Measurements from ENCODE around the gene PLCG1. TPM values are rescaled to one million over a fixed set of nuclear protein-coding genes. Genes with fewer than 3 reads are reported as not detected.

The PLCG1 gene
- total and polyA plus RNA-seq, 2 donors from 2014 or later: 12.5 to 117 TPM

GRCh38 chr20:41098703-41099250 is 38.6 kb upstream of the PLCG1 start:
- TF ChIP-seq CTCF (IDR thresholded peaks at IDR 0.05; ENCODE audit: borderline replicate concordance, extremely low read depth, insufficient read depth): no peak
- intact Hi-C loops (cut with DNase I): loop anchor here (10.0 kb wide), 1 partner anchor 114 kb away; no protein-coding TSS in a partner anchor
- Histone ChIP-seq H3K36me3 (ENCODE audit: control insufficient read depth in 2 of 3, insufficient read depth in 3 of 3, low read length in 3 of 3) (peaks cover 6 to 65% (median 37%) of the 10 kb centered on the region in 3 donors), H3K27me3 (ENCODE audit: control insufficient read depth, insufficient read depth, low read length) (no peaks in the 10 kb centered on the region), H3K4me3 (ENCODE audit: low read length in 3 of 3) (no peak overlapping the region), H3K4me1 (ENCODE audit: control insufficient read depth in 2 of 3, insufficient read depth in 2 of 3, low read depth in 1 of 3, low read length in 3 of 3) (no peaks in the 10 kb centered on the region), H3K27ac (ENCODE audit: low read depth in 2 of 2, low read length in 2 of 2) (no peak overlapping the region), H3K9me3 (ENCODE audit: control insufficient read depth in 2 of 3, insufficient read depth in 1 of 3, low read length in 3 of 3) (no peaks in the 10 kb centered on the region), H3K9ac (ENCODE audit: low read length in 3 of 3) (no peak overlapping the region)
- DNase-seq: no peak
- no peak for FAIRE-seq

GRCh38 chr20:41100001-41100480 is 37.3 kb upstream of the PLCG1 start:
- FAIRE-seq: no peak
- H3K36me3 ChIP-seq (ENCODE audit: control insufficient read depth in 2 of 3, insufficient read depth in 3 of 3, low read length in 3 of 3): peaks cover 6 to 77% (median 46%) of the 10 kb centered on the region in 3 donors

GRCh38 chr20:41101660-41102059 is 35.7 kb upstream of the PLCG1 start:
- H3K9me3 ChIP-seq (ENCODE audit: control insufficient read depth in 2 of 3, insufficient read depth in 1 of 3, low read length in 3 of 3): no peaks in the 10 kb centered on the region
- H3K4me3 ChIP-seq (ENCODE audit: low read length in 3 of 3): no peak overlapping the region
- no peak overlapping the region for H3K27ac ChIP-seq (ENCODE audit: low read depth in 2 of 2, low read length in 2 of 2)
- intact Hi-C loops (cut with DNase I): no loop called here
- DNase-seq (no peak), FAIRE-seq (no peak)
- no peak for TF ChIP-seq CTCF (IDR thresholded peaks at IDR 0.05; ENCODE audit: borderline replicate concordance, extremely low read depth, insufficient read depth)
- H3K9ac ChIP-seq (ENCODE audit: low read length in 3 of 3): no peak overlapping the region
- H3K36me3 ChIP-seq (ENCODE audit: control insufficient read depth in 2 of 3, insufficient read depth in 3 of 3, low read length in 3 of 3): peaks cover 6 to 71% (median 46%) of the 10 kb centered on the region in 3 donors
- H3K27me3 ChIP-seq (ENCODE audit: control insufficient read depth, insufficient read depth, low read length): no peaks in the 10 kb centered on the region
- H3K4me1 ChIP-seq (ENCODE audit: control insufficient read depth in 2 of 3, insufficient read depth in 2 of 3, low read depth in 1 of 3, low read length in 3 of 3): no peaks in the 10 kb centered on the region

More at GRCh38 chr20:41100001-41100480, 37.3 kb upstream of the PLCG1 start:
- intact Hi-C loops (cut with DNase I): no loop called here
- H3K4me1 ChIP-seq (ENCODE audit: control insufficient read depth in 2 of 3, insufficient read depth in 2 of 3, low read depth in 1 of 3, low read length in 3 of 3): no peaks in the 10 kb centered on the region
- H3K27me3 ChIP-seq (ENCODE audit: control insufficient read depth, insufficient read depth, low read length): no peaks in the 10 kb centered on the region
- no peak overlapping the region for H3K27ac ChIP-seq (ENCODE audit: low read depth in 2 of 2, low read length in 2 of 2)
- no peak for TF ChIP-seq CTCF (IDR thresholded peaks at IDR 0.05; ENCODE audit: borderline replicate concordance, extremely low read depth, insufficient read depth)
- no peak for DNase-seq
- H3K4me3 ChIP-seq (ENCODE audit: low read length in 3 of 3): no peak overlapping the region
- H3K9me3 ChIP-seq (ENCODE audit: control insufficient read depth in 2 of 3, insufficient read depth in 1 of 3, low read length in 3 of 3): no peaks in the 10 kb centered on the region
- no peak overlapping the region for H3K9ac ChIP-seq (ENCODE audit: low read length in 3 of 3)
